ENCODE measurements around the gene AGK.

- TF ChIP-seq EP300 (IDR thresholded peaks at IDR 0.05) (no peak), CTCF (IDR thresholded peaks at IDR 0.05) (no peak)
Measured at GRCh38 chr7:141537906-141538305, 13.3 kb upstream of the AGK start.
